GM23338 (cell line): ENCODE results near the gene KAT2A. TPM values are rescaled to one million over a fixed set of nuclear protein-coding genes. Genes with fewer than 3 reads are reported as not detected.

ENCODE experiments used
- ATAC-seq: fragments of 200-7000 bp; cut with Tn5 transposase; 3 replicates; pipeline ENCODE4 v1.9.1; 2020
- DNase-seq: peaks from one replicate; pipeline ENCODE4 v3.0.0-alpha.2; 2015; ENCODE audit warnings: low spot score
- H2AFZ ChIP-seq: fragments of 200-600 bp; sonication (generic); 2 replicates; pipeline ENCODE4 v1.8.0; 2016; ENCODE audit warnings: antibody characterized with exemption, mild to moderate bottlenecking, moderate library complexity
- H3F3A ChIP-seq: fragments of 200-600 bp; sonication (generic); replicated peaks from 2 replicates; pipeline ENCODE4 v1.8.0; 2017; ENCODE audit warnings: antibody characterized with exemption, mixed run types, low read depth
- H3K27ac ChIP-seq: fragments of 200-600 bp; sonication (generic); 2 replicates; pipeline ENCODE4 v1.6.1; 2016; ENCODE audit warnings: low read depth
- H3K27me3 ChIP-seq: fragments of 200-600 bp; sonication (generic); 2 replicates; pipeline ENCODE4 v1.8.0; 2016; ENCODE audit warnings: mild to moderate bottlenecking, mixed run types, moderate library complexity; ENCODE audit not compliant: insufficient read depth
- H3K36me3 ChIP-seq: fragments of 200-600 bp; sonication (generic); 2 replicates; pipeline ENCODE4 v1.8.0; 2016; ENCODE audit warnings: mild to moderate bottlenecking; ENCODE audit not compliant: insufficient read depth
- H3K4me1 ChIP-seq: fragments of 200-600 bp; sonication (generic); 2 replicates; pipeline ENCODE4 v1.8.0; 2016; ENCODE audit warnings: mild to moderate bottlenecking, moderate library complexity; ENCODE audit not compliant: insufficient read depth
- H3K4me2 ChIP-seq: fragments of 200-600 bp; sonication (generic); 2 replicates; pipeline ENCODE4 v1.7.1; 2017; ENCODE audit warnings: mixed run types
- H3K4me3 ChIP-seq: fragments of 200-600 bp; sonication (generic); 2 replicates; pipeline ENCODE4 v1.6.1; 2016; ENCODE audit warnings: mixed run types
- H3K79me2 ChIP-seq: fragments of 200-600 bp; sonication (generic); replicated peaks from 2 replicates; pipeline ENCODE4 v1.8.0; 2017; ENCODE audit warnings: mild to moderate bottlenecking; ENCODE audit not compliant: insufficient read depth
- H3K9me2 ChIP-seq: fragments of 200-600 bp; sonication (generic); 2 replicates; pipeline ENCODE4 v1.8.0; 2017; ENCODE audit not compliant: insufficient read depth
- H4K20me1 ChIP-seq: fragments of 200-600 bp; sonication (generic); replicated peaks from 2 replicates; pipeline ENCODE4 v1.8.0; 2017; ENCODE audit warnings: mild to moderate bottlenecking; ENCODE audit not compliant: insufficient read depth
- H3K27ac Mint-ChIP-seq: 2 replicates; pipeline ENCODE4 v1.8.0; 2020; ENCODE audit warnings: inconsistent platforms, mild to moderate bottlenecking, moderate library complexity, mixed read lengths
- H3K27me3 Mint-ChIP-seq: 3 replicates; pipeline ENCODE4 v1.8.0; 2022; ENCODE audit warnings: low read depth, mild to moderate bottlenecking, moderate library complexity, mixed read lengths, inconsistent platforms; ENCODE audit not compliant: insufficient read depth, poor library complexity
- H3K36me3 Mint-ChIP-seq: 3 replicates; pipeline ENCODE4 v1.8.0; 2021; ENCODE audit warnings: low read depth, mild to moderate bottlenecking, inconsistent platforms, moderate library complexity, mixed read lengths
- H3K4me1 Mint-ChIP-seq: 3 replicates; pipeline ENCODE4 v1.8.0; 2020; ENCODE audit warnings: mild to moderate bottlenecking, inconsistent platforms, mixed read lengths
- H3K4me3 Mint-ChIP-seq: 3 replicates; pipeline ENCODE4 v1.8.0; 2021; ENCODE audit warnings: moderate library complexity, mild to moderate bottlenecking, inconsistent platforms, mixed read lengths
- H3K9me3 Mint-ChIP-seq: 3 replicates; pipeline ENCODE4 v1.8.0; 2020; ENCODE audit warnings: moderate library complexity, mild to moderate bottlenecking, inconsistent platforms, mixed read lengths
- CREB1 ChIP-seq: fragments of 250-450 bp; sonication (Bioruptor Pico); IDR thresholded peaks from 2 replicates; pipeline ENCODE4 v1.5.0; 2020; ENCODE audit warnings: low read depth, mild to moderate bottlenecking, moderate library complexity
- ETS1 ChIP-seq: IDR thresholded peaks from 2 replicates; pipeline ENCODE4 v1.6.1; 2016; ENCODE audit warnings: antibody characterized with exemption
- EZH2 ChIP-seq: fragments of 200-600 bp; sonication (generic); IDR thresholded peaks from one replicate; pipeline ENCODE4 v1.8.0; 2017; ENCODE audit warnings: antibody characterized with exemption, mild to moderate bottlenecking, low read depth; ENCODE audit not compliant: unreplicated experiment
- EZH2phosphoT487 ChIP-seq: fragments of 200-600 bp; sonication (generic); IDR thresholded peaks from one replicate; pipeline ENCODE4 v1.8.1; 2018; ENCODE audit warnings: antibody characterized with exemption; ENCODE audit not compliant: unreplicated experiment
- JUNB ChIP-seq: IDR thresholded peaks from one replicate; pipeline ENCODE4 v1.6.1; 2016; ENCODE audit warnings: antibody characterized with exemption; ENCODE audit not compliant: unreplicated experiment
- NANOG ChIP-seq: IDR thresholded peaks from 2 replicates; pipeline ENCODE4 v1.6.1; 2016; ENCODE audit warnings: antibody characterized with exemption, borderline replicate concordance
- POLR2AphosphoS5 ChIP-seq: IDR thresholded peaks from 2 replicates; pipeline ENCODE4 v1.6.1; 2016; ENCODE audit warnings: antibody characterized with exemption, low read depth
- STAT1 ChIP-seq: IDR thresholded peaks from one replicate; pipeline ENCODE4 v1.6.1; 2016; ENCODE audit warnings: antibody characterized with exemption; ENCODE audit not compliant: unreplicated experiment
- ZNF114 ChIP-seq: fragments of 250-450 bp; sonication (Bioruptor Pico); IDR thresholded peaks from 2 replicates; pipeline ENCODE4 v1.5.0; 2020; ENCODE audit warnings: mild to moderate bottlenecking, moderate library complexity
- ZNF331 ChIP-seq: fragments of 250-450 bp; sonication (Bioruptor Pico); IDR thresholded peaks from 2 replicates; pipeline ENCODE4 v1.5.0; 2020; ENCODE audit warnings: low read depth, mild to moderate bottlenecking, moderate library complexity
- polyA plus RNA-seq: library from polyadenylated mRNA; unstranded; fragments of >200 nt; fragmentation: Nextera tagmentation; extraction: Ambion mirVana; gene quantifications from 2 replicates; pipeline ENCODE4 v1.2.1, GENCODE V29; 2016
- total RNA-seq: library from RNA; depleted of rRNA; stranded (reverse); fragments of >200 nt; shearing (Covaris generic); gene quantifications from 2 replicates; pipeline ENCODE4 v1.2.3, GENCODE V29; 2014
- TF ChIP-seq, protein P1 (sequence below): IDR thresholded peaks from one replicate; pipeline ENCODE4 v1.6.1; 2018; ENCODE audit warnings: antibody characterized with exemption; ENCODE audit not compliant: unreplicated experiment
- TF ChIP-seq, protein P2 (sequence below), 2 experiments: fragments of 200-600 bp in 1 of 2; sonication (generic) in 1 of 2; conservative IDR thresholded peaks; 2 replicates each; pipeline versions ENCODE4 v1.5.1 to v1.6.1; 2016 to 2017; ENCODE audit warnings: antibody characterized with exemption in 2 of 2, low read depth in 2 of 2, mild to moderate bottlenecking in 2 of 2, moderate library complexity in 1 of 2
- TF ChIP-seq, protein P3 (sequence below): fragments of 250-450 bp; sonication (Bioruptor Pico); IDR thresholded peaks from 2 replicates; pipeline ENCODE4 v1.5.0; 2020; ENCODE audit warnings: mild to moderate bottlenecking, moderate library complexity

The KAT2A gene
- total and polyA plus RNA-seq, 2 experiments from 2014 or later = 13.9 to 25.2 TPM

GRCh38 chr17:42081516-42082129 is 39.5 kb downstream of the KAT2A start:
- H3K9me3 Mint-ChIP-seq = no peaks in the 10 kb centered on the region
- Histone ChIP-seq H3K9me2 (no peaks in the 10 kb centered on the region), H3K4me1 (no peaks in the 10 kb centered on the region), H3K27me3 (no peaks in the 10 kb centered on the region), H3F3A (no peaks in the 10 kb centered on the region), H3K27ac (no peak overlapping the region), H3K4me3 (no peak overlapping the region), H3K4me2 (no peak overlapping the region), H2AFZ (no peak overlapping the region), H3K79me2 (no peaks in the 10 kb centered on the region), H3K36me3 (no peaks in the 10 kb centered on the region), H4K20me1 (no peaks in the 10 kb centered on the region)
- DNase-seq (no peak), ATAC-seq (no peak)
- H3K36me3 Mint-ChIP-seq = no peaks in the 10 kb centered on the region
- peaks cover 13% of the 10 kb centered on the region; the same call in 2 of the 3 replicates for H3K4me1 Mint-ChIP-seq
- H3K27ac Mint-ChIP-seq = no peak overlapping the region
- H3K4me3 Mint-ChIP-seq = no peak overlapping the region
- TF ChIP-seq, protein P1, sequence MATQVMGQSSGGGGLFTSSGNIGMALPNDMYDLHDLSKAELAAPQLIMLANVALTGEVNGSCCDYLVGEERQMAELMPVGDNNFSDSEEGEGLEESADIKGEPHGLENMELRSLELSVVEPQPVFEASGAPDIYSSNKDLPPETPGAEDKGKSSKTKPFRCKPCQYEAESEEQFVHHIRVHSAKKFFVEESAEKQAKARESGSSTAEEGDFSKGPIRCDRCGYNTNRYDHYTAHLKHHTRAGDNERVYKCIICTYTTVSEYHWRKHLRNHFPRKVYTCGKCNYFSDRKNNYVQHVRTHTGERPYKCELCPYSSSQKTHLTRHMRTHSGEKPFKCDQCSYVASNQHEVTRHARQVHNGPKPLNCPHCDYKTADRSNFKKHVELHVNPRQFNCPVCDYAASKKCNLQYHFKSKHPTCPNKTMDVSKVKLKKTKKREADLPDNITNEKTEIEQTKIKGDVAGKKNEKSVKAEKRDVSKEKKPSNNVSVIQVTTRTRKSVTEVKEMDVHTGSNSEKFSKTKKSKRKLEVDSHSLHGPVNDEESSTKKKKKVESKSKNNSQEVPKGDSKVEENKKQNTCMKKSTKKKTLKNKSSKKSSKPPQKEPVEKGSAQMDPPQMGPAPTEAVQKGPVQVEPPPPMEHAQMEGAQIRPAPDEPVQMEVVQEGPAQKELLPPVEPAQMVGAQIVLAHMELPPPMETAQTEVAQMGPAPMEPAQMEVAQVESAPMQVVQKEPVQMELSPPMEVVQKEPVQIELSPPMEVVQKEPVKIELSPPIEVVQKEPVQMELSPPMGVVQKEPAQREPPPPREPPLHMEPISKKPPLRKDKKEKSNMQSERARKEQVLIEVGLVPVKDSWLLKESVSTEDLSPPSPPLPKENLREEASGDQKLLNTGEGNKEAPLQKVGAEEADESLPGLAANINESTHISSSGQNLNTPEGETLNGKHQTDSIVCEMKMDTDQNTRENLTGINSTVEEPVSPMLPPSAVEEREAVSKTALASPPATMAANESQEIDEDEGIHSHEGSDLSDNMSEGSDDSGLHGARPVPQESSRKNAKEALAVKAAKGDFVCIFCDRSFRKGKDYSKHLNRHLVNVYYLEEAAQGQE = no peak
- TF ChIP-seq EZH2phosphoT487 (no peak), JUNB (no peak), ETS1 (no peak), STAT1 (no peak), POLR2AphosphoS5 (no peak), ZNF114 (CRISPR knock-in tag) (no peak), EZH2 (no peak), CREB1 (no peak), ZNF331 (no peak), NANOG (no peak)
- TF ChIP-seq, protein P2, sequence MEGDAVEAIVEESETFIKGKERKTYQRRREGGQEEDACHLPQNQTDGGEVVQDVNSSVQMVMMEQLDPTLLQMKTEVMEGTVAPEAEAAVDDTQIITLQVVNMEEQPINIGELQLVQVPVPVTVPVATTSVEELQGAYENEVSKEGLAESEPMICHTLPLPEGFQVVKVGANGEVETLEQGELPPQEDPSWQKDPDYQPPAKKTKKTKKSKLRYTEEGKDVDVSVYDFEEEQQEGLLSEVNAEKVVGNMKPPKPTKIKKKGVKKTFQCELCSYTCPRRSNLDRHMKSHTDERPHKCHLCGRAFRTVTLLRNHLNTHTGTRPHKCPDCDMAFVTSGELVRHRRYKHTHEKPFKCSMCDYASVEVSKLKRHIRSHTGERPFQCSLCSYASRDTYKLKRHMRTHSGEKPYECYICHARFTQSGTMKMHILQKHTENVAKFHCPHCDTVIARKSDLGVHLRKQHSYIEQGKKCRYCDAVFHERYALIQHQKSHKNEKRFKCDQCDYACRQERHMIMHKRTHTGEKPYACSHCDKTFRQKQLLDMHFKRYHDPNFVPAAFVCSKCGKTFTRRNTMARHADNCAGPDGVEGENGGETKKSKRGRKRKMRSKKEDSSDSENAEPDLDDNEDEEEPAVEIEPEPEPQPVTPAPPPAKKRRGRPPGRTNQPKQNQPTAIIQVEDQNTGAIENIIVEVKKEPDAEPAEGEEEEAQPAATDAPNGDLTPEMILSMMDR (conservative IDR thresholded peaks at IDR 0.05; ENCODE audit: low read depth in 2 of 2) = no peak
- TF ChIP-seq, protein P3, sequence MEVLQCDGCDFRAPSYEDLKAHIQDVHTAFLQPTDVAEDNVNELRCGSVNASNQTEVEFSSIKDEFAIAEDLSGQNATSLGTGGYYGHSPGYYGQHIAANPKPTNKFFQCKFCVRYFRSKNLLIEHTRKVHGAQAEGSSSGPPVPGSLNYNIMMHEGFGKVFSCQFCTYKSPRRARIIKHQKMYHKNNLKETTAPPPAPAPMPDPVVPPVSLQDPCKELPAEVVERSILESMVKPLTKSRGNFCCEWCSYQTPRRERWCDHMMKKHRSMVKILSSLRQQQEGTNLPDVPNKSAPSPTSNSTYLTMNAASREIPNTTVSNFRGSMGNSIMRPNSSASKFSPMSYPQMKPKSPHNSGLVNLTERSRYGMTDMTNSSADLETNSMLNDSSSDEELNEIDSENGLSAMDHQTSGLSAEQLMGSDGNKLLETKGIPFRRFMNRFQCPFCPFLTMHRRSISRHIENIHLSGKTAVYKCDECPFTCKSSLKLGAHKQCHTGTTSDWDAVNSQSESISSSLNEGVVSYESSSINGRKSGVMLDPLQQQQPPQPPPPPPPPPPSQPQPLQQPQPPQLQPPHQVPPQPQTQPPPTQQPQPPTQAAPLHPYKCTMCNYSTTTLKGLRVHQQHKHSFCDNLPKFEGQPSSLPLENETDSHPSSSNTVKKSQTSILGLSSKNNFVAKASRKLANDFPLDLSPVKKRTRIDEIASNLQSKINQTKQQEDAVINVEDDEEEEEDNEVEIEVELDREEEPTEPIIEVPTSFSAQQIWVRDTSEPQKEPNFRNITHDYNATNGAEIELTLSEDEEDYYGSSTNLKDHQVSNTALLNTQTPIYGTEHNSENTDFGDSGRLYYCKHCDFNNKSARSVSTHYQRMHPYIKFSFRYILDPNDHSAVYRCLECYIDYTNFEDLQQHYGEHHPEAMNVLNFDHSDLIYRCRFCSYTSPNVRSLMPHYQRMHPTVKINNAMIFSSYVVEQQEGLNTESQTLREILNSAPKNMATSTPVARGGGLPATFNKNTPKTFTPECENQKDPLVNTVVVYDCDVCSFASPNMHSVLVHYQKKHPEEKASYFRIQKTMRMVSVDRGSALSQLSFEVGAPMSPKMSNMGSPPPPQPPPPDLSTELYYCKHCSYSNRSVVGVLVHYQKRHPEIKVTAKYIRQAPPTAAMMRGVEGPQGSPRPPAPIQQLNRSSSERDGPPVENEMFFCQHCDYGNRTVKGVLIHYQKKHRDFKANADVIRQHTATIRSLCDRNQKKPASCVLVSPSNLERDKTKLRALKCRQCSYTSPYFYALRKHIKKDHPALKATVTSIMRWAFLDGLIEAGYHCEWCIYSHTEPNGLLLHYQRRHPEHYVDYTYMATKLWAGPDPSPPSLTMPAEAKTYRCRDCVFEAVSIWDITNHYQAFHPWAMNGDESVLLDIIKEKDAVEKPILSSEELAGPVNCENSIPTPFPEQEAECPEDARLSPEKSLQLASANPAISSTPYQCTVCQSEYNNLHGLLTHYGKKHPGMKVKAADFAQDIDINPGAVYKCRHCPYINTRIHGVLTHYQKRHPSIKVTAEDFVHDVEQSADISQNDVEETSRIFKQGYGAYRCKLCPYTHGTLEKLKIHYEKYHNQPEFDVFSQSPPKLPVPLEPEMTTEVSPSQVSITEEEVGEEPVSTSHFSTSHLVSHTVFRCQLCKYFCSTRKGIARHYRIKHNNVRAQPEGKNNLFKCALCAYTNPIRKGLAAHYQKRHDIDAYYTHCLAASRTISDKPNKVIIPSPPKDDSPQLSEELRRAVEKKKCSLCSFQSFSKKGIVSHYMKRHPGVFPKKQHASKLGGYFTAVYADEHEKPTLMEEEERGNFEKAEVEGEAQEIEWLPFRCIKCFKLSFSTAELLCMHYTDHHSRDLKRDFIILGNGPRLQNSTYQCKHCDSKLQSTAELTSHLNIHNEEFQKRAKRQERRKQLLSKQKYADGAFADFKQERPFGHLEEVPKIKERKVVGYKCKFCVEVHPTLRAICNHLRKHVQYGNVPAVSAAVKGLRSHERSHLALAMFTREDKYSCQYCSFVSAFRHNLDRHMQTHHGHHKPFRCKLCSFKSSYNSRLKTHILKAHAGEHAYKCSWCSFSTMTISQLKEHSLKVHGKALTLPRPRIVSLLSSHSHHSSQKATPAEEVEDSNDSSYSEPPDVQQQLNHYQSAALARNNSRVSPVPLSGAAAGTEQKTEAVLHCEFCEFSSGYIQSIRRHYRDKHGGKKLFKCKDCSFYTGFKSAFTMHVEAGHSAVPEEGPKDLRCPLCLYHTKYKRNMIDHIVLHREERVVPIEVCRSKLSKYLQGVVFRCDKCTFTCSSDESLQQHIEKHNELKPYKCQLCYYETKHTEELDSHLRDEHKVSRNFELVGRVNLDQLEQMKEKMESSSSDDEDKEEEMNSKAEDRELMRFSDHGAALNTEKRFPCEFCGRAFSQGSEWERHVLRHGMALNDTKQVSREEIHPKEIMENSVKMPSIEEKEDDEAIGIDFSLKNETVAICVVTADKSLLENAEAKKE = no peak
- H3K27me3 Mint-ChIP-seq = peaks cover 4% of the 10 kb centered on the region
